Right renal cortex interstitium (tissue), 3 donors: ENCODE measurements around the gene COTL1. TPM values are rescaled to one million over a fixed set of nuclear protein-coding genes. Genes with fewer than 3 reads are reported as not detected.

Experiments
- polyA plus RNA-seq, 3 donors: library from polyadenylated mRNA; unstranded; fragments of 120-200 nt; gene quantifications; one replicate each; pipeline ENCODE4 v1.2.1, GENCODE V29; 2013; ENCODE audit not compliant: insufficient read length in 3 of 3

The COTL1 gene
- polyA plus RNA-seq, 3 donors = 122 to 147 (median 137) TPM

Other genes starting within 250 kb of the COTL1 start
- gene ATP2C2, start 249.5 kb downstream of the COTL1 start, polyA plus RNA-seq = under 1 TPM; 0.32 to 0.96 (median 0.75) TPM
- gene MEAK7, start 113.4 kb downstream of the COTL1 start, polyA plus RNA-seq = 10 to 100 TPM; 16.7 to 19.0 (median 17.4) TPM
- gene KLHL36, start 30.4 kb upstream of the COTL1 start, polyA plus RNA-seq = 10 to 100 TPM; 24.0 to 26.9 (median 25.5) TPM
- 100 to 1,000 TPM; 124 to 133 (median 132) TPM for gene USP10, start 81.9 kb upstream of the COTL1 start, polyA plus RNA-seq
- gene CRISPLD2, start 201.9 kb upstream of the COTL1 start, polyA plus RNA-seq = 1 to 10 TPM; 6.1 to 7.6 (median 6.3) TPM